ENCODE results near the gene ZNF367. TPM values are rescaled to one million over a fixed set of nuclear protein-coding genes. Genes with fewer than 3 reads are reported as not detected.
A peak's percentile ranks its signal among the peaks of the same experiment; 100 is the strongest.

The ZNF367 gene
- total and polyA plus RNA-seq, 9 of the 15 experiments (the other 6 are each of a cell fraction or from before 2014, with no cell fraction given): 2.7 to 14.4 (median 10.0) TPM

DNA sequence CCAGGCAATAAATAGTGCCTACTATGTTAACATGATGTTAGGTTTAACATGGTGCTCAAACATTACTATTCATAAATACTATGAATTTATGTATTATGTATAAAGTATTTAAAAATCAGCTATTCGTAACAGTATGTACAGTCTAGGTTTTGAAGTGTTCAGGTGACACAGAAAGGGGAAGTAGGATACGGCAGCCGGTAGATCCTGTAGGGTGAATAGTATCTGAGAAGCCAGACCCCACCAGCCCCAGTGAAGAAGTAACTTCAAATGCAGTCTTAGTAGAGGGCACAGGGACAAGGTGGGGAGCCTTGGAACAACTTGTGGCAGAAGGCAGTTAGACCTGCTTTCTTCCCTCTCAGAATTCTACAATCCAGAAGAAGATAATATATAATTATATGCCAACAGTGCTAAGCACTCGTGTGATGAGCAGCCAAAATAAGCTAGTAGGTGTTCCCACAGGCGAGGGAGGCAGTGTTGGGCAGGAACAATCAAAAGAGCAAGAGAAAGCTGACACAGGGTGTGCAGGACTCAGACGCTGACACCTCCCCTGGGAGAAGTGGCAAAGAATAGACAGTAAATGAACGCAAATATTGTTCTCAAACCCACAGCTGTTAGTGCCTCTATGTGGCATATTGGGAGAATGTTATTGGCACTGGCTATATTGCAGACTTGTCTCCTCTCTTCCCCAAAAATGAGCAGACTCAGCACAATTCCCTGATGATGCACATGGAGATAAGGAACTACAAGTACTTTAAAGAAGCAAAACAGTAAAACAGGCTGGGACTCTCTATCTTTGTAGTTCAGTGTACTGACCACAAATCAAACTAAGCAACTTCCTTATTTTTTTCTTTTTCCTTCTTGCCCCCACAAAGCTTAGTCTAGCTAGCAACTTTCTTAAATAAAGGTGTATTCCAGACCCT, 4.6 kb downstream of the ZNF367 start (continued):
- TF ChIP-seq, protein P1, sequence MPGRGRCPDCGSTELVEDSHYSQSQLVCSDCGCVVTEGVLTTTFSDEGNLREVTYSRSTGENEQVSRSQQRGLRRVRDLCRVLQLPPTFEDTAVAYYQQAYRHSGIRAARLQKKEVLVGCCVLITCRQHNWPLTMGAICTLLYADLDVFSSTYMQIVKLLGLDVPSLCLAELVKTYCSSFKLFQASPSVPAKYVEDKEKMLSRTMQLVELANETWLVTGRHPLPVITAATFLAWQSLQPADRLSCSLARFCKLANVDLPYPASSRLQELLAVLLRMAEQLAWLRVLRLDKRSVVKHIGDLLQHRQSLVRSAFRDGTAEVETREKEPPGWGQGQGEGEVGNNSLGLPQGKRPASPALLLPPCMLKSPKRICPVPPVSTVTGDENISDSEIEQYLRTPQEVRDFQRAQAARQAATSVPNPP (IDR thresholded peaks at IDR 0.05; ENCODE audit: borderline replicate concordance, insufficient read depth, insufficient read length): no peak
- TF ChIP-seq SMARCE1 (IDR thresholded peaks at IDR 0.05) (peak; percentile 63; the same call in 1 of the 2 replicates), NFATC3 (IDR thresholded peaks at IDR 0.05) (no peak), GABPA (tag; conservative IDR thresholded peaks at IDR 0.05; ENCODE audit: low read depth) (no peak), ZNF766 (CRISPR knock-in tag; conservative IDR thresholded peaks at IDR 0.05) (no peak), MAZ (CRISPR knock-in tag; conservative IDR thresholded peaks at IDR 0.05 in 1 of 2, IDR thresholded peaks at IDR 0.05 in 1 of 2) (no peak), BRD9 (IDR thresholded peaks at IDR 0.05; ENCODE audit: low read depth, partially characterized antibody) (no peak), ATF1 (CRISPR knock-in tag; IDR thresholded peaks at IDR 0.05) (no peak), ATF1 (tag; IDR thresholded peaks at IDR 0.05) (no peak)
- TF ChIP-seq, protein P2, sequence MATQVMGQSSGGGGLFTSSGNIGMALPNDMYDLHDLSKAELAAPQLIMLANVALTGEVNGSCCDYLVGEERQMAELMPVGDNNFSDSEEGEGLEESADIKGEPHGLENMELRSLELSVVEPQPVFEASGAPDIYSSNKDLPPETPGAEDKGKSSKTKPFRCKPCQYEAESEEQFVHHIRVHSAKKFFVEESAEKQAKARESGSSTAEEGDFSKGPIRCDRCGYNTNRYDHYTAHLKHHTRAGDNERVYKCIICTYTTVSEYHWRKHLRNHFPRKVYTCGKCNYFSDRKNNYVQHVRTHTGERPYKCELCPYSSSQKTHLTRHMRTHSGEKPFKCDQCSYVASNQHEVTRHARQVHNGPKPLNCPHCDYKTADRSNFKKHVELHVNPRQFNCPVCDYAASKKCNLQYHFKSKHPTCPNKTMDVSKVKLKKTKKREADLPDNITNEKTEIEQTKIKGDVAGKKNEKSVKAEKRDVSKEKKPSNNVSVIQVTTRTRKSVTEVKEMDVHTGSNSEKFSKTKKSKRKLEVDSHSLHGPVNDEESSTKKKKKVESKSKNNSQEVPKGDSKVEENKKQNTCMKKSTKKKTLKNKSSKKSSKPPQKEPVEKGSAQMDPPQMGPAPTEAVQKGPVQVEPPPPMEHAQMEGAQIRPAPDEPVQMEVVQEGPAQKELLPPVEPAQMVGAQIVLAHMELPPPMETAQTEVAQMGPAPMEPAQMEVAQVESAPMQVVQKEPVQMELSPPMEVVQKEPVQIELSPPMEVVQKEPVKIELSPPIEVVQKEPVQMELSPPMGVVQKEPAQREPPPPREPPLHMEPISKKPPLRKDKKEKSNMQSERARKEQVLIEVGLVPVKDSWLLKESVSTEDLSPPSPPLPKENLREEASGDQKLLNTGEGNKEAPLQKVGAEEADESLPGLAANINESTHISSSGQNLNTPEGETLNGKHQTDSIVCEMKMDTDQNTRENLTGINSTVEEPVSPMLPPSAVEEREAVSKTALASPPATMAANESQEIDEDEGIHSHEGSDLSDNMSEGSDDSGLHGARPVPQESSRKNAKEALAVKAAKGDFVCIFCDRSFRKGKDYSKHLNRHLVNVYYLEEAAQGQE (IDR thresholded peaks at IDR 0.05; ENCODE audit: borderline replicate concordance): no peak; the same call in 1 of the 2 replicates
- TF ChIP-seq, protein P2 (CRISPR knock-in tag; IDR thresholded peaks at IDR 0.05; ENCODE audit: low read depth): no peak
- TF ChIP-seq, protein P3, sequence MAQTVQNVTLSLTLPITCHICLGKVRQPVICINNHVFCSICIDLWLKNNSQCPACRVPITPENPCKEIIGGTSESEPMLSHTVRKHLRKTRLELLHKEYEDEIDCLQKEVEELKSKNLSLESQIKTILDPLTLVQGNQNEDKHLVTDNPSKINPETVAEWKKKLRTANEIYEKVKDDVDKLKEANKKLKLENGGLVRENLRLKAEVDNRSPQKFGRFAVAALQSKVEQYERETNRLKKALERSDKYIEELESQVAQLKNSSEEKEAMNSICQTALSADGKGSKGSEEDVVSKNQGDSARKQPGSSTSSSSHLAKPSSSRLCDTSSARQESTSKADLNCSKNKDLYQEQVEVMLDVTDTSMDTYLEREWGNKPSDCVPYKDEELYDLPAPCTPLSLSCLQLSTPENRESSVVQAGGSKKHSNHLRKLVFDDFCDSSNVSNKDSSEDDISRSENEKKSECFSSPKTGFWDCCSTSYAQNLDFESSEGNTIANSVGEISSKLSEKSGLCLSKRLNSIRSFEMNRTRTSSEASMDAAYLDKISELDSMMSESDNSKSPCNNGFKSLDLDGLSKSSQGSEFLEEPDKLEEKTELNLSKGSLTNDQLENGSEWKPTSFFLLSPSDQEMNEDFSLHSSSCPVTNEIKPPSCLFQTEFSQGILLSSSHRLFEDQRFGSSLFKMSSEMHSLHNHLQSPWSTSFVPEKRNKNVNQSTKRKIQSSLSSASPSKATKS (CRISPR knock-in tag; IDR thresholded peaks at IDR 0.05): no peak
- TF ChIP-seq, protein P4, sequence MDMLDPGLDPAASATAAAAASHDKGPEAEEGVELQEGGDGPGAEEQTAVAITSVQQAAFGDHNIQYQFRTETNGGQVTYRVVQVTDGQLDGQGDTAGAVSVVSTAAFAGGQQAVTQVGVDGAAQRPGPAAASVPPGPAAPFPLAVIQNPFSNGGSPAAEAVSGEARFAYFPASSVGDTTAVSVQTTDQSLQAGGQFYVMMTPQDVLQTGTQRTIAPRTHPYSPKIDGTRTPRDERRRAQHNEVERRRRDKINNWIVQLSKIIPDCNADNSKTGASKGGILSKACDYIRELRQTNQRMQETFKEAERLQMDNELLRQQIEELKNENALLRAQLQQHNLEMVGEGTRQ (CRISPR knock-in tag; IDR thresholded peaks at IDR 0.05): no peak

All from K562 (cell line).